Endothelial cell of umbilical vein (primary cell): Measurements from ENCODE around the gene KDM4C. TPM values are rescaled to one million over a fixed set of nuclear protein-coding genes. Genes with fewer than 3 reads are reported as not detected.

Experiments
- BruUV-seq: library from RNA; stranded (reverse); fragments of 400-500 nt; replicated peaks from 2 replicates; lab custom pipeline; 2021; lab: Mats Ljungman, UMichigan
- CTCF ChIA-PET: fragments of 300-600, 350-600 bp; sonication (Branson Sonifier 250); formaldehyde crosslinking; loops from one replicate; lab custom pipeline; 2021; ENCODE audit warnings: antibody characterized with exemption, inconsistent platforms; lab: Charles Lee
- POLR2A ChIA-PET: fragments of 300-600, 350-600 bp; sonication (Branson Sonifier 250); formaldehyde crosslinking; loops from one replicate; lab custom pipeline; 2021; ENCODE audit warnings: antibody characterized with exemption, inconsistent platforms; lab: Charles Lee
- DNase-seq: peaks from one replicate; pipeline ENCODE4 v3.0.0-alpha.2; 2011; ENCODE audit warnings: low read depth, low spot score
- FAIRE-seq: peaks from 2 replicates; lab custom pipeline; 2011; peaks lifted over from hg19 to GRCh38; lab: Jason Lieb, UNC
- H2AFZ ChIP-seq: 2 replicates; pipeline ENCODE4 v1.6.0; 2012; ENCODE audit warnings: low read depth, low read length, control low read depth, inconsistent platforms
- H3K27ac ChIP-seq: 2 replicates; pipeline ENCODE4 v1.5.1; 2011; ENCODE audit warnings: low read depth, mild to moderate bottlenecking, control low read depth, low read length, moderate library complexity; ENCODE audit not compliant: insufficient read depth
- H3K27me3 ChIP-seq, 2 experiments: 2 replicates each; pipeline versions ENCODE4 v1.6.0 to v1.6.1; 2011; ENCODE audit warnings: low read length in 2 of 2, mixed read lengths in 1 of 2; ENCODE audit not compliant: control insufficient read depth in 2 of 2, insufficient read depth in 2 of 2
- H3K36me3 ChIP-seq, 2 experiments: 2 replicates in 1 of 2; 3 replicates in 1 of 2; pipeline ENCODE4 v1.5.1; 2011; ENCODE audit warnings: low read length in 2 of 2, mild to moderate bottlenecking in 1 of 2, moderate library complexity in 1 of 2; ENCODE audit not compliant: control insufficient read depth in 2 of 2, insufficient read depth in 2 of 2; ENCODE audit errors: extremely low read depth in 1 of 2
- H3K4me1 ChIP-seq: 3 replicates; pipeline ENCODE4 v1.5.1; 2011; ENCODE audit warnings: mild to moderate bottlenecking, low read length; ENCODE audit not compliant: control insufficient read depth, insufficient read depth; ENCODE audit errors: extremely low read depth
- H3K4me2 ChIP-seq: 2 replicates; pipeline ENCODE4 v1.6.1; 2011; ENCODE audit warnings: low read length, control low read depth, mixed read lengths; ENCODE audit not compliant: insufficient read depth
- H3K4me3 ChIP-seq, 3 experiments: fragments of 200-600 bp in 1 of 3; sonication (generic), shearing (Covaris generic) in 1 of 3; replicated peaks in 1 of 3; 2 replicates each; pipeline ENCODE4 v1.5.1; 2011 to 2016; ENCODE audit warnings: control low read depth in 3 of 3, low read length in 3 of 3, mild to moderate bottlenecking in 2 of 3, inconsistent platforms in 1 of 3, low read depth in 1 of 3, moderate library complexity in 1 of 3; ENCODE audit not compliant: insufficient read depth in 1 of 3
- H3K79me2 ChIP-seq: 2 replicates; pipeline ENCODE4 v1.6.0; 2012; ENCODE audit warnings: low read length, inconsistent platforms; ENCODE audit not compliant: control insufficient read depth, insufficient read depth
- H3K9ac ChIP-seq: replicated peaks from 2 replicates; pipeline ENCODE3; 2011; ENCODE audit warnings: low read length, control low read depth; ENCODE audit not compliant: insufficient read depth; ENCODE audit errors: extremely low read depth
- H3K9me1 ChIP-seq: replicated peaks from 3 replicates; pipeline ENCODE4 v1.6.0; 2011; ENCODE audit warnings: mild to moderate bottlenecking, low read length; ENCODE audit not compliant: control insufficient read depth, insufficient read depth; ENCODE audit errors: extremely low read depth
- H3K9me3 ChIP-seq: replicated peaks from 2 replicates; pipeline ENCODE4 v1.5.1; 2012; ENCODE audit warnings: low read length, inconsistent platforms; ENCODE audit not compliant: control insufficient read depth, insufficient read depth
- H4K20me1 ChIP-seq: replicated peaks from 2 replicates; pipeline ENCODE3; 2011; ENCODE audit warnings: mild to moderate bottlenecking, low read length; ENCODE audit not compliant: control insufficient read depth, insufficient read depth; ENCODE audit errors: extremely low read depth
- EZH2 ChIP-seq: IDR thresholded peaks from 2 replicates; pipeline ENCODE4 v1.6.1; 2012; ENCODE audit warnings: borderline replicate concordance, low read depth, mild to moderate bottlenecking, moderate library complexity, low read length, inconsistent platforms; ENCODE audit not compliant: severe bottlenecking
- JUN ChIP-seq: IDR thresholded peaks from 2 replicates; pipeline ENCODE4 v1.6.1; 2011; ENCODE audit warnings: borderline replicate concordance, low read depth; ENCODE audit not compliant: insufficient read length, insufficient read depth
- dilution Hi-C: fragments of 300-500 bp; cut with MboI; formaldehyde crosslinking; loops from one replicate; pipeline ENCODE4 v1.15.0; 2019; ENCODE audit warnings: low sequenced_read_pairs; ENCODE audit not compliant: extremely low pct_ligation_motif_present
- intact Hi-C: fragments of 100-400 bp; cut with micrococcal nuclease; formaldehyde crosslinking; loops from one replicate; pipeline ENCODE4 v1.10.0; 2022
- polyA plus RNA-seq, 4 experiments: library from polyadenylated mRNA; depleted of rRNA in 3 of 4; stranded (reverse) in 3 of 4; unstranded in 1 of 4; fragments of >200 nt; gene quantifications; 2 replicates each; pipeline versions ENCODE4 v1.2.1 to v1.2.3, GENCODE V29; 2011 to 2012; ENCODE audit warnings: missing spikeins in 1 of 4
- total RNA-seq: library from RNA; stranded (reverse); gene quantifications from 2 replicates; pipeline ENCODE4 v1.2.3, GENCODE V29; 2021
- TF ChIP-seq, protein P1 (sequence below), 2 donors: IDR thresholded peaks; 1 replicate in 1 of 2; 2 replicates in 1 of 2; pipeline ENCODE4 v1.5.1; 2011; ENCODE audit warnings: low read length in 2 of 2, mild to moderate bottlenecking in 2 of 2, moderate library complexity in 2 of 2, control low read depth in 1 of 2, inconsistent platforms in 1 of 2, low read depth in 1 of 2; ENCODE audit not compliant: insufficient read depth in 1 of 2; ENCODE audit errors: extremely low read depth in 1 of 2

KDM4C gene
- total and polyA plus RNA-seq, 2 donors (not counting 3 experiments of a cell fraction or from before 2014, with no cell fraction given), result 5.4 to 15.0 TPM

GRCh38 chr9:7137571-7137970, 379.8 kb downstream of the KDM4C start:
- Histone ChIP-seq H3K9ac (no peak overlapping the region), H3K79me2 (no peaks in the 10 kb centered on the region), H3K4me1 (no peaks in the 10 kb centered on the region), H3K27ac (no peak overlapping the region), H4K20me1 (no peaks in the 10 kb centered on the region), H3K4me2 (no peak overlapping the region), H3K9me3 (no peaks in the 10 kb centered on the region), H3K9me1 (no peaks in the 10 kb centered on the region), H3K36me3 (no peaks in the 10 kb centered on the region), H2AFZ (no peak overlapping the region), H3K27me3 (no peaks in the 10 kb centered on the region), H3K4me3 (no peak overlapping the region)
- FAIRE-seq, result no peak
- TF ChIP-seq JUN, result no peak
- intact Hi-C loops (no loop called here), dilution Hi-C loops (no loop called here)
- no TSS peak for BruUV-seq
- POLR2A ChIA-PET, result no interaction called here
- CTCF ChIA-PET, result no interaction called here
- DNase-seq, result no peak

DNA sequence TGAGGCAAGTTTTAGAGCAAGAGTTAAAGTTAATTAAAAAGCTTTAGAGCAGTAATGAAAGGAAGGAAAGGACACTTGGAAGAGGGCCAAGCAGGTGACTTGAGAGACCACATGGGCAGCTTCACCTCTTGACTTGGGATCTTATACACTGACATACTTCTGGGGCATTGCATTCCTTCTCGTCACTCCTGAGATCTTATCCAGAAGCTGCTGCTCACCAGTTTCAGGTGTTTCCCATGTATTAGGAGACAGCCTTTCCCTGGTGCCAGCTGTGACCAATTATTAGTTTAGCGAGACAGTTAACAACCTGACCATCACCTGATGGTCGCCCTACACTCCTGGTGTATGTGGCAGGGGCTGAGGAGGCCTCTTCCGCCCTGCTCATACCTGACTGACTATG, 382.1 kb downstream of the KDM4C start:
- H3K9me1 ChIP-seq, result no peaks in the 10 kb centered on the region
- no peaks in the 10 kb centered on the region for H4K20me1 ChIP-seq
- no peaks in the 10 kb centered on the region for H3K4me1 ChIP-seq
- no peak for DNase-seq
- no peak overlapping the region for H3K27ac ChIP-seq
- H3K9me3 ChIP-seq, result no peaks in the 10 kb centered on the region
- intact Hi-C loops (no loop called here), dilution Hi-C loops (no loop called here)
- FAIRE-seq, result no peak
- ChIA-PET POLR2A (no interaction called here), CTCF (no interaction called here)
- H3K36me3 ChIP-seq, result no peaks in the 10 kb centered on the region
- H3K79me2 ChIP-seq, result no peaks in the 10 kb centered on the region
- H3K4me3 ChIP-seq, result no peak overlapping the region
- no peak overlapping the region for H3K9ac ChIP-seq
- BruUV-seq, result no TSS peak
- H3K4me2 ChIP-seq, result no peak overlapping the region
- no peaks in the 10 kb centered on the region for H3K27me3 ChIP-seq
- TF ChIP-seq, protein P1, sequence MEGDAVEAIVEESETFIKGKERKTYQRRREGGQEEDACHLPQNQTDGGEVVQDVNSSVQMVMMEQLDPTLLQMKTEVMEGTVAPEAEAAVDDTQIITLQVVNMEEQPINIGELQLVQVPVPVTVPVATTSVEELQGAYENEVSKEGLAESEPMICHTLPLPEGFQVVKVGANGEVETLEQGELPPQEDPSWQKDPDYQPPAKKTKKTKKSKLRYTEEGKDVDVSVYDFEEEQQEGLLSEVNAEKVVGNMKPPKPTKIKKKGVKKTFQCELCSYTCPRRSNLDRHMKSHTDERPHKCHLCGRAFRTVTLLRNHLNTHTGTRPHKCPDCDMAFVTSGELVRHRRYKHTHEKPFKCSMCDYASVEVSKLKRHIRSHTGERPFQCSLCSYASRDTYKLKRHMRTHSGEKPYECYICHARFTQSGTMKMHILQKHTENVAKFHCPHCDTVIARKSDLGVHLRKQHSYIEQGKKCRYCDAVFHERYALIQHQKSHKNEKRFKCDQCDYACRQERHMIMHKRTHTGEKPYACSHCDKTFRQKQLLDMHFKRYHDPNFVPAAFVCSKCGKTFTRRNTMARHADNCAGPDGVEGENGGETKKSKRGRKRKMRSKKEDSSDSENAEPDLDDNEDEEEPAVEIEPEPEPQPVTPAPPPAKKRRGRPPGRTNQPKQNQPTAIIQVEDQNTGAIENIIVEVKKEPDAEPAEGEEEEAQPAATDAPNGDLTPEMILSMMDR (IDR thresholded peaks at IDR 0.05; ENCODE audit: extremely low read depth in 1 of 2, insufficient read depth in 1 of 2, low read depth in 1 of 2, low read length in 2 of 2), result no peak
- TF ChIP-seq JUN (no peak), EZH2 (no peak)
- no peak overlapping the region for H2AFZ ChIP-seq
